ENCODE data around the gene NFYB. TPM values are rescaled to one million over a fixed set of nuclear protein-coding genes. Genes with fewer than 3 reads are reported as not detected.
"Not testable (repeated sequence)": the region's sequence is repeated elsewhere in the genome, so short reads cannot be mapped to it uniquely, and the experiment has no call there.

Gene NFYB
- polyA plus RNA-seq, 4 donors, result 90.1 to 113 (median 107) TPM

DNA sequence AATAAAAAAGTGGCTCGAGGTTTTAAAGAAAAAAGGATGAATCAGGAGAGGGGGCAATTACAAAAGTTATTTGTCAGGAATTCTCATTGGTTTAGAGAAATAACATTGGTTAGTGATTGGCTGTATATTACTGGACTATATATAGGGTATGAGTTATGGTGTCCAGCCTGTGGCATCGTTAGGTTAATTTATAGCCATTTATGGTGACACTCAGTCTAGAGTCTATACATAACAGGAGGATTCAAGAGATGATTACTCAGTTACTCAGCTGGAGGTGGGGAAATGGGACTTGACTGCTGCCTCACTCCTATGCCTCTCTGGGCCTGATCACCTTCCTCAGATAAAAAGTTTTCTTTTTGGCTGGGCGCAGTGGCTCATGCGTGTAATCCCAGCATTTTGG is 25.6 kb upstream of the NFYB start:
- DNase-seq (ENCODE audit: low read depth in 4 of 4, low spot score in 3 of 4), result no peak

DNA sequence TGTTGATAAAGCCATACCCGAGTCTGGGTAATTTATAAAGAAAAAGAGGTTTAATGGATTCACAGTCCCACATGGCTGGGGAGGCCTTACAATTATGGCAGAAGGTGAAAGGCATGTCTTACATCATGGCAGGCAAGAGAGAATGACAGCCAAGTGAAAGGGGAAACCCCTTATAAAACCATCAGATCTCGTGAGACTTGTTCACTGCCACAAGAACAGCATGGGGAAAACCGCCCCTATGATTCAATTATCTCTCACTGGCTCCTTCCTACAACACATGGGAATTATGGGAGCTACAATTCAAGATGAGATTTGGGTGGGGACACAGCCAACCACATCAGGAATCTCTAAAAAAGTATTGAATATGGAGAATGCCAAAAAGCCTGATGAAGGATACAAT is 25.0 kb upstream of the NFYB start:
- DNase-seq (ENCODE audit: low read depth in 4 of 4, low spot score in 3 of 4), result not testable (repeated sequence)

DNA sequence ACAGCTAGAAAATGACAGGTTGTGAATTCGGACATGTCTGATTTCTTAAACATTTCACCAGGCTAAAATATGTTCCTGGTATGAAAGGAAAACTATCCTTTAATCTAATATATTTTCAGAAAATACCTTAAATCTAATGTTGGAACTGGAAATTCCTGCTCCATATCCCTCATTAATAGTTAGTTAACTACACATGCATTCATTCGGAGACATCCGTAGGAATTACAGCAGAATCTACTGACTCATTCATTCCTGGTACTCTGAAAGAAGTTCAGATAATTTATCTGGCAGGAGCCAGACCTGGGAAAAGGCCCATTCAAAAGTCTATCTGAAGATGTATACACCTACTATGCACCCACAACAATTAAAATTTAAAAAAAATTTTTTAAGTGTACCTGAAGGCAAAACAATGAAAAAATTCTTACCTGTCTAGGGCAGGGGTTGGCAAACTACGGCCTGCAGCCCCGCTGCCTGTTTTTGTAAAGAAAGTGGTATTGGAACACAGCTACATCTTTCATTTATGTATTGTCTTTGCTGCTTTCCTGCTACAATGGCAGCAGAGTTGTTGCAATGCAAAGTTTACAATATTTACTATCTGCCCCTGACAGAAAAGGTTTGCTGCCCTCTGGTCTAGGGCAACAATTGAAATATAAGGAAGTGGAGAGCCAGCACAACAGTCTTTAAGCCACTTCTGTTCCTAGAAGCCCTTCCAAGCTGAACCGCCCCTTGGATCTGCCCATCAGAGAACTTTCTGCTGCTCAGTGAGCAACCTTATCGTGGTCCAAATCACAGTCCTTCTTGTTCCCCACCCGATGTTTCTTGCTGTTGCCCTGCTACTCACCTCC is 17.9 kb upstream of the NFYB start:
- no peak for DNase-seq (ENCODE audit: low read depth in 4 of 4, low spot score in 3 of 4)

DNA sequence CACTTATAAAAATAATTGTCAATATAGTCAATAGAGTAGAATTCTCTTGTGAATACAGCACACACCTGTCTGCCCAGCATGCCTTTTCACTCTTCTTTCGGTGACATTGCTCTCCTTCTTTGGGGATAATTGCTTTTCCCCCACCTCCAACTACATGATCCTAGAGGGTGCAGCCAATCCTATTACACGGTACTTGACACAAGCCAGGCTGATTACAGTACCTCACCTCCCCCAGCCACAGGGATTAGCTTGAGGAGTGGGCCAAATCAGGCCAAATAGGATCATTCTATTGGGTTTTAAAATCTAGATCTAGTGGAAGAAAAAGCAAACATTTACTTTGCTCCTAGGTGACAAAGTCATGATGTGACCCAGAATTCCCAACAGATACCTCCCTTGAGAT is 16.8 kb upstream of the NFYB start:
- no peak for DNase-seq (ENCODE audit: low read depth in 4 of 4, low spot score in 3 of 4)

DNA sequence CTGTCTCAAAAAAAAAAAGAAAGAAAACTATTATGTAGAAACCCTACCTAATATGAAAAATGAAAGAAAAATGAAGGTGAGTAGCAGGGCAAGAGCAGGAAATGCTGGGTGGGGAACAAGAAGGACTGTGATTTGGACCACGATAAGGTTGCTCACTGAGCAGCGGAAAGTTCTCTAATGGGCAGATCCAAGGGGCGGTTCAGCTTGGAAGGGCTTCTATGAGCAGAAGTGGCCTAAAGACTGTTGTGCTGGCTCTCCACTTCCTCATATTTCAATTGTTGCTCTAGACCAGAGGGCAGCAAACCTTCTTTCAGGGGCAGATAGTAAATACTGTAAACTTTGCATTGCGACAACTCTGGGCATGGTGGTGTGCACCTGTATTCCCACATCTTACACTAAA is 16.3 kb upstream of the NFYB start:
- DNase-seq (ENCODE audit: low read depth in 4 of 4, low spot score in 3 of 4), result no peak

DNA sequence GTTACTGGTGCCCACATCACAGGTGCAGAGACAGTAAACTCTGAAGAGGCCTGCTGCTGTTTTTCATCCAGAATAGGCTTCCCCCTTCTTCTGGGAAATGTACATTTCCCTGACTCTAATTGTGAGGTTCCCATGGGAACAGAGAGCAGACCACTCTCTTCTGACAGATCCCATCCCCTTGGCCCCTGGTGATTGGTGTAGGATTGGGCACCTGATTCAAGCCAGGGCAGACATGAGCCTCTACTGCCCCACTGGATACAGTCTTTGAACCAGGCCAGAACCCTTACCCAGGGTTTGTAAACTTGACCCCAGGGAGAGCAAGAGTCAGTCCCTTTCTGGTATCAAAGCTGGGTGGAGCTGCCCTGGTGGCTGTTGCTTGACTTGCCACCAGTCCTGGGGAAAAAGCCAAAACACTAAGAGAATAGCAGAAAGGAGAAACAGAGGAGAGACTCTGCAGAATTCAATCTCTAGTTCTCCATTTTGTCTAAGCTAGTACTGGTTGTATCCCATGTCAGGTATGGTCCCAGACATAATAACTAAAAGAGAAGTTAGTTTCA is 14.8 kb upstream of the NFYB start:
- DNase-seq (ENCODE audit: low read depth in 4 of 4, low spot score in 3 of 4), result no peak

DNA sequence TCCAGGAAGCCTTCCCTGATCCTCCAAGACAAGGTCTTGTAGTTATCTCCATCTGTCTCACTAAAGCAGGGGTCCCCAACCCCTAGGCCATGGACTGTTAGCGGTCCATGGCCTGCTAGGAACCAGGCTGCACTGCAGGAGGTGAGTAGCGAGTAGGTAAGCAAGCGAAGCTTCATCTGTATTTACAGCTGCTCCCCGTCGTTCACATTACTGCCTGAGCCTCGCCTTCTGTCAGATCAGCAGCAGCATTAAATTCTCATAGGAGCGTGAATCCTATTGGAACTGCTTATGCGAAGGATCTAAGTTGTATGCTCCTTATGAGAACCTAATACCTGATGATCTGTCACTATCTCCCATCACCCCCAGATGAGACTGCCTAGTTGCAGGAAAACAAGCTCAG is 12.4 kb upstream of the NFYB start:
- no peak for DNase-seq (ENCODE audit: low read depth in 4 of 4, low spot score in 3 of 4)

DNA sequence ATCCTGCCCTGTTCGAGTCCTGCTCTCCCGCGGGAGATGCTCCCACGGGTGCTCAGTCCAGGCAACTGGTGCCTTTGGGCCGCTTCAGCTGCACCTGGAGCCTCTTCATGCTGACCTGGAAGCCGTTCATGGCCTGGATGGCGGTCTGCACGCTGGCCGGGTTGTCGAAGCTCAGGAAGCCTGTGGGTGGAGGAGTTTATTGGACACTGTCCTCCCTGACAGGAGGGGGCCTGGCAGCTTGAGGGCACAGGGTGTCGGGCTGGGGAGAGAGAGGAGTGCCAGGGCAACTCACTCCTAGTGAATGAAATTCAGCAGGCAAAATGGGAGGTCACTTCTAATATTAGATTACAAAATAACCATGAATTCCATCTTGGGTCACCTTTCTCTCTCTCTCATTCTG is 9.3 kb upstream of the NFYB start:
- DNase-seq (ENCODE audit: low read depth in 4 of 4, low spot score in 3 of 4), result no peak

DNA sequence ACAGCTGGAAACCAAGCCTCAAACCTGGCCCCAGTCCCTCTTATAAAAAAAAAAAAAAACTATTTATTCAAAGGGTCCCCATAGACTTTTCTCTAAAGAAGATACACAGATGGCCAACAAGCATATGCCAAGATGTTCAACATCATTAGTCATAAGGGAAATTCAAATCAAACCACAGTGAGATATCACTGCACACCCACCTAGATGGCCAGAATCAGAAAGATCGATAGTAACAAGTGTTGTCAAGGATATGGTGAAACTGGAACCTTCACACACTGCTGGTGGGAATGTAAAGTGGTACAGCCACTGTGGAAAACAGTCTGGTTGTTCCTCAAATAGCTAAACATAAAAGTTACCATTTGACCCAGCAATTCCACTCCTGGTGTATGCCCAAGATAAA is 5.9 kb upstream of the NFYB start:
- DNase-seq (ENCODE audit: low read depth in 4 of 4, low spot score in 3 of 4), result no peak

DNA sequence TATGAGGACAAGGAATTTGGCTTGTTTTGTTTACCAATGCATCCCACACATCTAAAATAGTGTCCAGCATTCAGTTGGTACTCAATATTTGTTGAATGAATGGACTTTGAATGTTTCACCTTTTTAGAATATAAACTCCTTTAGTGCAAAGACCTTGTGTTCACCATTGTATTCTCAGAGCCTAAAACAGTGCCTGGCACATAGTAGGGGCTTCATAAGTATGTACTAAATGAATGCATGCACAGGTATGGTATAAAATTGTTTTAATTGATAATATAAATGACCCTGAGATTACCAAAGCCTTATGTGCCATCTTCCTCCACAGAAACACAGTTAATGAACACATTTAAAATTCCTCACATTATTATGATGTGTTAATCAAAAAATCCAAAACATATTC is 5.0 kb upstream of the NFYB start:
- no peak for DNase-seq (ENCODE audit: low read depth in 4 of 4, low spot score in 3 of 4)

DNA sequence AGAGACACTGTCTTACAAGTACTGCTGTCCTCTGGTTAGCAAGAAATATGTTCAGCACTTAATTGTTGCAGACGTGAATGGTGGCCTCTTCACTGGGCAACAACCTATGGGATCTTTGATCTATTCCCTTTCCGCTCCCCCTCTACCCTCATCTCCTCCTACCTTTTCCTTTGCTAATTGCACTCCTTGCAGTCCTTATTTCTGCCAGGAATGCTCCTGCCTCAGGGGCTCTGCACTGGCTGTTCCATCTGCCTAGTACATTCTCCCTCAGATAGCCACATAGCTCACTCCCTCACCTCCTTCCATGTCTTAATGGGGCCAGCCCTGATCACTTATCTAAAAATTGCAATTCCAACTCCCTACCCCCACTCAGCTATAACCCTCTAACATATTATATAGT is 4.5 kb upstream of the NFYB start:
- DNase-seq (ENCODE audit: low read depth in 4 of 4, low spot score in 3 of 4), result no peak

DNA sequence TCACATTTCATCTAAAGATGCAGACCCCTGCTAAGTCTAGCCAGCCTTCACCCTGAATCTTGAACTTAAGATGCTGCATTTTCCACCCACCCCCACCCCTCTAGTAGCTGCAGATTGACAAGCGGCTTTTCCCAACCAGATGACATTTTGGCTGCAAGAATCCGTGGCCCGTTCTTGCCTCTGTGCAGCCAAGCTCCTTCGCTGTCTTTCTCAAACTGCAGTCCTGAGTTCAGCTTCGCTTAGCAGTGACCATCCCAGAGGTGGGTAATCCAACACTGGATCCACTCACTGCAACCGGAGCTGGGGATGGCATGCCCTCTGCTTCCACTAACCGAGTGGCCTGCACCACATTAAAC is 765 bp upstream of the NFYB start:
- peak in 1 of 4 donors; percentile 21 for DNase-seq (ENCODE audit: low read depth in 4 of 4, low spot score in 3 of 4)

DNA sequence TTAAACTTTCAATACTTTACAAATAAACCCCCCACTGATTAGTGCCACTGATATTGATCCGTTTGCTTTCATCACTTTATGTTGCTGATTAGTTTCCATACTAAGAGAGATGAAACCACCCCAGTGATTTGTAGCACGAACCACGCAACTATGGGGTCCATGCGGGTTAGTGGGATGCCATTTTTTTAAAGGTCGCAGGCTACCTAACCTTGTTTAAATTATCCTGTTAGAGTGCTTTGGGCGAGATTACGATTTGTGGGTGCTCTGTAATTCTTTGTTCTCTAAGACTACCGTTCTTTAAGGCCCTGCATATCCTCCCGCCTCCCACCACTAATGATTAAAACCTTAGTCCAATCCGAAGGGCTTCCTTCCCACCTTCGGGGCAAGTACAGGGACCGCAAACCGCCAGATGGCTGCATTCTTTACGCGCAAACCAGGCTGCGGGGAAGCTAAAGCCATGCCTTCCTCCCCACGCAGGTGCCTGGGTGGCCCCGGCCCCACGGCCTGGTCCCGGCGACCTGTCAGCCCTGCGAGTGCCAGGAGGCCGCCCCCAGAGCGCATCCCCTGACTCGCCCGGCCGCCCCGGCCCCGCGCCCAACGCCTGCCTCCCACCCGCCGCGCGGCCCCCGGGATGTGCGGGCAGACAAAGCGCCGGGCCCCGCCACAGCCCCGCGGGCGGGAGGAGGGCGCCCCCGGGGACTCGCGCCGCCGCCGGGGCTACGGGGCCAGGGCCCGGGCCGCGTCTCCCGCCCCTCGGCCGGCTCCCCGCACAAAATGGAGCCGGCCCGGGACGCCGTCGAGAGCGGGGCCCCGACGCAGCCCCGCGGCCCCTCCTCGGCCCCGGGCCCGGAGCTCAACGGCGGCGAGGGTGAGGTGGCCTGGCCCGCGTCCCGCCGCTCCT is 759 bp downstream of the NFYB start:
- DNase-seq (ENCODE audit: low read depth in 4 of 4, low spot score in 3 of 4), result peak in 2 of 4 donors; percentile 31 to 41

DNA sequence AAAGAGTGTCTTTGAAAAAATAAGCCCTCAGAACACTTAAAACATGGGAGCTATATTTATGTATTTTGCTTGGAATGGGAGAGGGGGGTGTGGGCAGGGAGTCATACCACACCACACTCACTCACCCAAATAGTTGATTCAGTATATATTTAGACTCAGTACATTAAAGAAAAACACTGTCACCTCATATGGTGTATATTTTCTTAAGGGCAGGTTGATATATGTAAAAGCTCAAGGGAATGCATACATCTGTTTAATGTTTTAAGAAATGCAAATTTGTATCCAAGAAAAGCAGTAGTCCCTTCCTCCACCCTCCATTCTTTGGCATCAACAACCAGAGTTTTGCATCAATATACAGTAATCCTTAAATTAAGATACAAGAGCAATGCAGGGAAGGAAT is 1.4 kb downstream of the NFYB start:
- no peak for DNase-seq (ENCODE audit: low read depth in 4 of 4, low spot score in 3 of 4)

DNA sequence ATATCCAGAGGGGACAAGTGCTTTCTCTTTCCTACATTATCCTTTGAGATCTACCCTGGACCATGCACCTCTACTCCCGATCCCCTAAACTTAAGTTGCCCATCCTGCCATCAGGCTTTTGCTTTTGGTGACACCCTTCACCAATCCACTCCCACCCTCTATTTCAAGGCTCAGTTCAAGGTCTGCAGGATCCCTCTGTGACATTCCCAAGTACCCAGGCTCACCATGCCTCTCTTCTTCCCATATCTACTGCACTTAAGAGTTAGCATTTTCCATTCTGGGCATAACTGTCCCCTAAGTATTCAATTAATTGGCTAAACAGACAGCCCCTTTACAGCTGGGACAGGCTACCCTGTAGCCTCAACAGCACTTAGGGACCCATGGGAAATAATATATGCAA is 3.1 kb downstream of the NFYB start:
- no peak for DNase-seq (ENCODE audit: low read depth in 4 of 4, low spot score in 3 of 4)

DNA sequence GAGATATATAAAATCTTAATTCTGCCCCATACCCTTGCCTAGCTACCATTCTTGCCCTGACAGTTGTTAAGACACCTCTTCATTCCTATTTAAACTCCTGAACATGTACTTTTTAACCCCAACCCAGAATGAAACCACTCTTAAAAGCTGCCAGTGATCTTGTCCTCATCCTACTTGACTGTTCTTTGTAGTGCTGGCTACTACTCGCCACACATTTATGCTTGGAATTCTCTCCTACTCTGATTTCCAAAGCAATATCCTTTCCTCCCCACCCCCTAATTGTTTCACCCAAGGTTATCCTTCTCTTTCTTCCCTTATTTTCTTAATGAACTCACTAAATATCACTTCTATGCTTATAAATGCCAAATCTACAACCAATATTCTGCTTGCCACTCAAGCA is 4.1 kb downstream of the NFYB start:
- DNase-seq (ENCODE audit: low read depth in 4 of 4, low spot score in 3 of 4), result no peak

DNA sequence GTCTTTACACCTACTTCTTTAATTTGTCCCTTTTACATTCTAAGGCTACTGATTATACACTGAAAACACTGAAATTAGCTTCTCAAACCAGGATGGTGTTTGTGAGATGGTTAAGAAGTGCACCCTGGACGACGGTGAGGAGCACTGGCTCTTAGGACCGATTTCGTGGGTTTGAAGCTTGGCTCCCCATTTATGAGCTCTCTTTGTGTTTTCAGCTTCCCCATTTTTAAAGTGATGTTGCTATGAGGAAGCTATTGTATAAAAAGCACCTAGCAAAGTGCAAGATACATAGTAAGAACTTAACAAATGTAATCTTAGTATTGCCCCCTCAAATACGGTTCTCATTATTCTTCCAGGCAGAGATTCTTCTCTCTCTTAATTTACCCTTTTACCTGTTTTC is 4.7 kb downstream of the NFYB start:
- DNase-seq (ENCODE audit: low read depth in 4 of 4, low spot score in 3 of 4), result no peak

DNA sequence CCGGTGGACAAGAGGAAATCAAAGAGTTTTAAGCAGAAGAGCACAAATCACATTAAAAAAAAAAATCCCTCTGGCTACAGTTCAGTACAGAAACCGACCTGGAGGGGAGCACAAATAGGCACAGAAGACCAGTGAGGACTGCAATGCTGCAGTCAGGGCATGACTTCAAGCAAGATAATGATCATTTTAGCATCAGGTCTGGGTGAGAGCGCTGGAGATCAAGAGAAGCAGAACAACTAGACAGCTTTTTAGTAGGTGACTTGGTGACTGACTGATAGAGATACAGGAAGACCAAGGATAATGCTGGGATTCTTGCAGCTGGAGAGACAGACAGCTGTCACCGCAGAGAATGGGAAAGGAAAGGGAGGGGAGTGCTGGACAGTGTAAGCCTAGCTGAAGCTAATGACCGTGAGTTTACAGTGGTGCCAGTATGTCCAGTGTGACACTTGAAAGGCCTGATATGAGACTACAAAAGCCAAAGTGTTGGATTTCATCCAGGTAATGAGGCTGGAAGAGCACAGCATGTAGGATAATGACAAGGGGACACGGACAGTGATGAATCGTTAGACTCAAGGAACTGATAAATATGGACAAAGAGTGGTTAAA is 5.6 kb downstream of the NFYB start:
- DNase-seq (ENCODE audit: low read depth in 4 of 4, low spot score in 3 of 4), result no peak

DNA sequence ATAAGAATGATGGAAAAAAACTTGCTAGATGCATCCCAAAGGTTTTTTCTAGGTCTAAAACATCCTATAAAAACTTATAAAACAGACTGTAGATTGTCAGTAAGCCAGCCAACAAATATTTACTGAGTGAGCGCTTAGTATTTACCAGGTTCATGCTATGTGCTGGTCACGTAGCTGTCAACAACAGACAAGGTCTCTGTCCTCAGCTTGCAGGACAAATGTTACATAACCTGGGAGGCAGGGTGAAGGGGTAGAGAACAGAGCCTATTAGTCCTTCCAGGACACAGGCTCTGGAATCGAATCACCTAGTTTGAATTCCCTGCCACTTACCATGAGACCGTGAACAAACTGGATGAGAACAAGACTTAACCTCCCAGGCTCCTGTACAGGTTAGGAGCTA is 6.4 kb downstream of the NFYB start:
- DNase-seq (ENCODE audit: low read depth in 4 of 4, low spot score in 3 of 4), result no peak

DNA sequence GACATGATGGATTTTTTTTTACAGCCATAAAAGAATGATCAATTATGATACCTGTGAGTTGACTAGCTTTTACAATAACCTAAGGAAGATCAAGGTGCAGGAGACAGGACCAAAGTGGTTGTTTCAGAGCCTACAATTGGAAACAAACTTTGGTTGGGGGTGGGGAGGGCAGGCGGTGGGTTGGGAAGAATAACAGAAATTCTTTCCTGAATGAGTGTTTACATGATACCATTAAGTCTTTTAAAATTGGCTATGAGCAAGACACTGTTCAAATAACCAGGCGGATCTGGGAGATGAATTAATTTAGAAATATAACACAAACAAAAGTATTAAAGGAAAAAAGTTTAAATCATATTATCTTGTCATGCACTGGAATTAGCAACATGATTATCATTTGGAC is 7.2 kb downstream of the NFYB start:
- no peak for DNase-seq (ENCODE audit: low read depth in 4 of 4, low spot score in 3 of 4)

DNA sequence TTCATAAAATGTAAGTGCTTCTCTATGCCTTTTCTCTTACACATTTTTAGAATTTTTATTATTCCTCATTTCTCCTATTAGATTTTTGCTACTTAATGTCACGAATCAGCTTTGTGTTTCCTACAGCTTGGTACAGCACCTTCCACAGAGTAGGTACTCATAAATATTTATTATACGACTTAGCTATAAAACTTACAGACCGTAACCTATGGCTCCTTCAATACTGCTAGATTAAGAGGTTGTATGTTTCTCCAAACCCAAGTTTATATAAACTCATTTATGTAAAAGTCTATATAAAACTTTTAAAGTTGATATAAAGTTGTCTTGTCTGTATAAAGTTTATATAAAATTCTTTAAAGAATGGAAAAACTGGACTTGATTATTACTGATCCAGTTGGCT is 11.5 kb downstream of the NFYB start:
- DNase-seq (ENCODE audit: low read depth in 4 of 4, low spot score in 3 of 4), result no peak

All from right renal pelvis (tissue), 4 donors.